H1 (cell line): ENCODE data around the gene LCORL. TPM values are rescaled to one million over a fixed set of nuclear protein-coding genes. Genes with fewer than 3 reads are reported as not detected.

Experiments
- CTCF ChIA-PET: fragments of 300-600 bp; sonication (Branson Sonifier 250); formaldehyde crosslinking; loops from one replicate; lab custom pipeline; 2021; ENCODE audit not compliant: partially characterized antibody; lab: Charles Lee
- POLR2A ChIA-PET: fragments of 300-600 bp; sonication (Branson Sonifier 250); formaldehyde crosslinking; loops from one replicate; lab custom pipeline; 2021; ENCODE audit warnings: inconsistent platforms; ENCODE audit not compliant: partially characterized antibody; lab: Charles Lee
- DNase-seq, 2 experiments: peaks; one replicate each; pipeline versions ENCODE4 v3.0.0 to v3.0.0-alpha.2; 2010 to 2022; ENCODE audit warnings: low spot score in 2 of 2, low read depth in 1 of 2, mixed read lengths in 1 of 2
- FAIRE-seq: peaks from 2 replicates; lab custom pipeline; 2011; peaks lifted over from hg19 to GRCh38; lab: Jason Lieb, UNC
- H2AFZ ChIP-seq: 2 replicates; pipeline ENCODE4 v1.8.1; 2012; ENCODE audit warnings: low read length, inconsistent platforms
- H2AK5ac ChIP-seq: 2 replicates; pipeline ENCODE4 v1.6.1; 2013; ENCODE audit warnings: low read depth, low read length
- H2BK120ac ChIP-seq: replicated peaks from 2 replicates; pipeline ENCODE3; 2013; ENCODE audit warnings: low read depth, low read length, inconsistent platforms
- H2BK12ac ChIP-seq: 2 replicates; pipeline ENCODE4 v1.6.1; 2013; ENCODE audit warnings: low read depth, low read length
- H2BK15ac ChIP-seq: 2 replicates; pipeline ENCODE4 v1.6.1; 2013; ENCODE audit warnings: low read length
- H2BK20ac ChIP-seq: 2 replicates; pipeline ENCODE4 v1.6.1; 2013; ENCODE audit warnings: low read length
- H2BK5ac ChIP-seq: 2 replicates; pipeline ENCODE4 v1.6.1; 2013; ENCODE audit warnings: low read depth, low read length
- H3K14ac ChIP-seq: 2 replicates; pipeline ENCODE4 v1.6.1; 2013; ENCODE audit warnings: inconsistent platforms; ENCODE audit not compliant: insufficient read length
- H3K18ac ChIP-seq: 2 replicates; pipeline ENCODE4 v1.6.1; 2013; ENCODE audit warnings: low read length; ENCODE audit errors: extremely low read depth
- H3K23ac ChIP-seq: 2 replicates; pipeline ENCODE4 v1.6.1; 2013; ENCODE audit warnings: inconsistent platforms; ENCODE audit not compliant: insufficient read length
- H3K23me2 ChIP-seq: 2 replicates; pipeline ENCODE4 v1.6.1; 2013; ENCODE audit warnings: low read depth, low read length
- H3K27ac ChIP-seq: 2 replicates; pipeline ENCODE4 v1.6.1; 2011; ENCODE audit warnings: low read depth, low read length, inconsistent platforms
- H3K27me3 ChIP-seq, 4 experiments: replicated peaks in 1 of 4; 1 replicate in 1 of 4; 2 replicates in 3 of 4; pipeline versions ENCODE4 v1.6.1 to v1.8.1; 2011 to 2013; ENCODE audit warnings: low read length in 3 of 4, mild to moderate bottlenecking in 3 of 4, inconsistent platforms in 2 of 4, mixed read lengths in 2 of 4, moderate library complexity in 1 of 4; ENCODE audit not compliant: control insufficient read depth in 3 of 4, insufficient read depth in 3 of 4; ENCODE audit errors: extremely low read depth in 1 of 4
- H3K36me3 ChIP-seq, 4 experiments: 2 replicates each; pipeline versions ENCODE4 v1.6.1 to v1.8.1; 2011 to 2013; ENCODE audit warnings: mild to moderate bottlenecking in 4 of 4, low read length in 3 of 4, moderate library complexity in 2 of 4, control low read depth in 1 of 4, inconsistent platforms in 1 of 4; ENCODE audit not compliant: insufficient read depth in 4 of 4, control insufficient read depth in 2 of 4
- H3K4ac ChIP-seq: replicated peaks from 2 replicates; pipeline ENCODE3; 2013; ENCODE audit warnings: low read length, low read depth, mixed read lengths, inconsistent platforms; ENCODE audit not compliant: insufficient read length
- H3K4me1 ChIP-seq, 4 experiments: replicated peaks in 1 of 4; 1 replicate in 1 of 4; 2 replicates in 3 of 4; pipeline versions ENCODE4 v1.6.1 to v1.8.1; 2011 to 2013; ENCODE audit warnings: low read length in 3 of 4, inconsistent platforms in 2 of 4, mixed read lengths in 1 of 4; ENCODE audit not compliant: insufficient read depth in 4 of 4, control insufficient read depth in 3 of 4
- H3K4me2 ChIP-seq, 2 experiments: 2 replicates each; pipeline versions ENCODE4 v1.6.1 to v1.8.1; 2011 to 2013; ENCODE audit warnings: low read depth in 2 of 2, low read length in 2 of 2, control low read depth in 1 of 2, inconsistent platforms in 1 of 2, mild to moderate bottlenecking in 1 of 2; ENCODE audit not compliant: insufficient read depth in 1 of 2
- H3K4me3 ChIP-seq, 4 experiments: fragments of 200-600, 300-600 bp in 1 of 4; sonication (generic), shearing (Covaris generic), sonication (Bioruptor Twin) in 1 of 4; 2 replicates each; pipeline versions ENCODE4 v1.5.1 to v1.8.1; 2011 to 2016; ENCODE audit warnings: low read length in 4 of 4, low read depth in 3 of 4, control low read depth in 2 of 4, inconsistent platforms in 2 of 4, mild to moderate bottlenecking in 2 of 4, mixed read lengths in 1 of 4, moderate library complexity in 1 of 4; ENCODE audit not compliant: insufficient read depth in 2 of 4; ENCODE audit errors: extremely low read depth in 1 of 4
- H3K56ac ChIP-seq: replicated peaks from 2 replicates; pipeline ENCODE3; 2013; ENCODE audit warnings: low read depth, mild to moderate bottlenecking, mixed read lengths, low read length, inconsistent platforms; ENCODE audit not compliant: insufficient read length
- H3K79me1 ChIP-seq: 2 replicates; pipeline ENCODE4 v1.6.1; 2013; ENCODE audit warnings: low read depth, low read length, control low read depth
- H3K79me2 ChIP-seq, 2 experiments: 2 replicates each; pipeline versions ENCODE4 v1.6.1 to v1.8.1; 2012 to 2013; ENCODE audit warnings: low read length in 2 of 2, mild to moderate bottlenecking in 2 of 2, inconsistent platforms in 1 of 2; ENCODE audit not compliant: insufficient read depth in 2 of 2, control insufficient read depth in 1 of 2
- H3K9ac ChIP-seq, 4 experiments: replicated peaks in 1 of 4; 1 replicate in 1 of 4; 2 replicates in 3 of 4; pipeline versions ENCODE4 v1.6.1 to v1.8.1; 2011 to 2013; ENCODE audit warnings: low read depth in 3 of 4, low read length in 3 of 4, control low read depth in 2 of 4, mild to moderate bottlenecking in 2 of 4, moderate library complexity in 2 of 4, inconsistent platforms in 1 of 4; ENCODE audit errors: extremely low read depth in 1 of 4
- H3K9me3 ChIP-seq, 2 experiments: 2 replicates each; pipeline versions ENCODE4 v1.6.1 to v1.8.1; 2012 to 2013; ENCODE audit warnings: mild to moderate bottlenecking in 2 of 2, moderate library complexity in 2 of 2, control low read depth in 1 of 2, inconsistent platforms in 1 of 2, low read depth in 1 of 2, low read length in 1 of 2, mixed read lengths in 1 of 2; ENCODE audit not compliant: insufficient read depth in 2 of 2
- H4K20me1 ChIP-seq, 2 experiments: replicated peaks in 1 of 2; 2 replicates each; pipeline versions ENCODE3 to v1.8.1; 2011 to 2013; ENCODE audit warnings: inconsistent platforms in 2 of 2, low read length in 2 of 2, mild to moderate bottlenecking in 1 of 2; ENCODE audit not compliant: insufficient read depth in 2 of 2, control insufficient read depth in 1 of 2
- H4K5ac ChIP-seq: 2 replicates; pipeline ENCODE4 v1.6.1; 2013; ENCODE audit warnings: low read length, low read depth, mixed read lengths, inconsistent platforms; ENCODE audit not compliant: insufficient read length
- H4K8ac ChIP-seq: 2 replicates; pipeline ENCODE4 v1.8.0; 2013; ENCODE audit warnings: mild to moderate bottlenecking, moderate library complexity, low read length, inconsistent platforms; ENCODE audit not compliant: insufficient read depth; ENCODE audit errors: extremely low read depth
- H4K91ac ChIP-seq: replicated peaks from 2 replicates; pipeline ENCODE3; 2013; ENCODE audit warnings: low read length, mixed read lengths, inconsistent platforms; ENCODE audit not compliant: insufficient read length
- TAF1 ChIP-seq: IDR thresholded peaks from 2 replicates; pipeline ENCODE4 v1.6.1; 2011; ENCODE audit warnings: mild to moderate bottlenecking, low read depth, low read length
- WGBS, 2 experiments: shearing (Covaris generic) in 1 of 2; methylation state at CpG; one replicate each; pipeline versions ENCODE4 v1.1.6 to v1.1.7; 2013 to 2015; ENCODE audit warnings: low lambda C conversion rate in 2 of 2, mixed read lengths in 2 of 2, inconsistent platforms in 1 of 2, low coverage in 1 of 2, missing lambda C conversion rate in 1 of 2; ENCODE audit not compliant: insufficient replicate concordance in 2 of 2, insufficient coverage in 1 of 2, insufficient read length in 1 of 2; ENCODE audit errors: extremely low coverage in 1 of 2, missing lambda C conversion rate in 1 of 2; 5-methylcytosine and 5-hydroxymethylcytosine counted together
- polyA plus RNA-seq, 7 experiments: library from polyadenylated mRNA; depleted of rRNA in 3 of 7; stranded (reverse) in 5 of 7; unstranded in 2 of 7; fragments of >200 nt in 5 of 7; fragments of 200-250 nt in 2 of 7; gene quantifications; 1 replicate in 5 of 7; 2 replicates in 1 of 7; 4 replicates in 1 of 7; pipeline versions ENCODE4 v1.2.1 to v1.2.3, GENCODE V29; 2011 to 2013; ENCODE audit warnings: missing spikeins in 2 of 7, mixed read lengths in 2 of 7
- total RNA-seq: library from RNA; stranded (reverse); fragmentation: NEBNext Ultra II Directional; extraction: Animal tissue kit (Norgen Biotek cat#: 25700); gene quantifications from 2 replicates; pipeline ENCODE4 v1.2.1, GENCODE V29; 2021

Gene LCORL
- total and polyA plus RNA-seq, 2 of the 8 experiments (the other 6 are each of a cell fraction or from before 2014, with no cell fraction given) = 2.2 to 19.2 TPM

DNA sequence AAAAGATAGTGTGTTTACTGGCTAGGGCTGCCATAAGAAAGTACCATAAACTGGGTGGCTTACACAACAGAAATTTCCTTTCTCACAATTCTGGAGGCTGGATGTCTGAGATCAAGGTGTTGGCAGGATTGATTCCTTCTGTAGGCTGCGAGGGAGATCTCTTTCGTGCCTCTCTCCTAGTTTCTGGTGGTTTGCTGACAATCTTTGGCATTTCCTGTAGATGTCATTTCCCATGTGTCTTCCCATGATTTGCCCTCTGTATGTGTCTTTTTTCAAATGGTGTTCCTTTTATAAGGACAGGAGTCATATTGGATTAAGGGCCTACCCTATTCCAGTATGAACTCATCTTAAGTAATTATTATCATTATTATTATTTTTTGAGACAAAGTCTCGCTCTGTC is 27.9 kb upstream of the LCORL start:
- H3K27ac ChIP-seq = no peak overlapping the region
- no peak overlapping the region for H3K23ac ChIP-seq
- ChIA-PET CTCF (no interaction called here), POLR2A (no interaction called here)
- H3K14ac ChIP-seq = no peak overlapping the region
- no peak overlapping the region for H2BK20ac ChIP-seq
- no peak overlapping the region for H4K5ac ChIP-seq
- no peak for FAIRE-seq
- H3K9ac ChIP-seq = no peak overlapping the region
- H2BK12ac ChIP-seq = no peak overlapping the region
- no peak overlapping the region for H2BK5ac ChIP-seq
- DNase-seq = no peak
- H2BK120ac ChIP-seq = no peak overlapping the region
- no peak overlapping the region for H4K91ac ChIP-seq
- H3K9me3 ChIP-seq = peaks cover 16 to 20% of the 10 kb centered on the region in 2 experiments
- no peak overlapping the region for H3K4me2 ChIP-seq
- H2AFZ ChIP-seq = no peak overlapping the region
- 79% methylated on average over 3 of the region's 3 CpGs; no CpG with 5 or more reads in 1 of the 2 experiments for WGBS, 2 experiments
- H3K36me3 ChIP-seq = no peaks in the 10 kb centered on the region
- no peak overlapping the region for H3K56ac ChIP-seq
- H3K18ac ChIP-seq = no peak overlapping the region
- H3K23me2 ChIP-seq = no peaks in the 10 kb centered on the region
- no peak overlapping the region for H4K8ac ChIP-seq
- H3K4me1 ChIP-seq = no peaks in the 10 kb centered on the region
- H3K79me2 ChIP-seq = no peaks in the 10 kb centered on the region
- no peaks in the 10 kb centered on the region for H3K79me1 ChIP-seq
- no peak overlapping the region for H2BK15ac ChIP-seq
- peaks cover 0 to 1% (median 0%) of the 10 kb centered on the region in 4 experiments; a peak in 1 of 7 replicates for H3K27me3 ChIP-seq
- H3K4me3 ChIP-seq = no peak overlapping the region
- H4K20me1 ChIP-seq = no peaks in the 10 kb centered on the region
- no peak overlapping the region for H2AK5ac ChIP-seq
- no peak overlapping the region for H3K4ac ChIP-seq
- no peak for TF ChIP-seq TAF1
